PC-9 (cell line): ENCODE results near the gene MRE11. TPM values are rescaled to one million over a fixed set of nuclear protein-coding genes. Genes with fewer than 3 reads are reported as not detected.

Experiments
- BruUV-seq: library from RNA; stranded (reverse); fragments of 400-500 nt; replicated peaks from 2 replicates; lab custom pipeline; 2021; lab: Mats Ljungman, UMichigan
- CTCF ChIA-PET: fragments of 300-600 bp; sonication (Branson Sonifier 250); formaldehyde crosslinking; loops from one replicate; lab custom pipeline; 2022; ENCODE audit warnings: antibody characterized with exemption; lab: Charles Lee
- POLR2A ChIA-PET: fragments of 300-600 bp; sonication (Branson Sonifier 250); formaldehyde crosslinking; loops from one replicate; lab custom pipeline; 2022; ENCODE audit warnings: antibody characterized with exemption; ENCODE audit not compliant: unreplicated experiment; lab: Charles Lee
- DNase-seq, 2 experiments: peaks; one replicate each; pipeline versions ENCODE4 v3.0.0 to v3.0.0-alpha.2; 2015 to 2022; ENCODE audit warnings: mixed read lengths in 1 of 2
- H2AFZ ChIP-seq: fragments of 200-600 bp; sonication (generic); 2 replicates; pipeline ENCODE4 v1.8.1; 2017; ENCODE audit warnings: antibody characterized with exemption
- H3F3A ChIP-seq: fragments of 200-600 bp; sonication (generic); 2 replicates; pipeline ENCODE4 v1.8.1; 2017; ENCODE audit warnings: antibody characterized with exemption, mild to moderate bottlenecking, low read depth; ENCODE audit not compliant: insufficient read depth
- H3K27ac ChIP-seq: fragments of 200-600 bp; sonication (generic); 2 replicates; pipeline ENCODE4 v1.6.1; 2016; ENCODE audit warnings: mixed run types
- H3K27me3 ChIP-seq: fragments of 200-600 bp; sonication (generic); 2 replicates; pipeline ENCODE4 v1.6.1; 2016; ENCODE audit warnings: low read depth, mixed run types; ENCODE audit not compliant: insufficient read depth
- H3K36me3 ChIP-seq: fragments of 200-600 bp; sonication (generic); 2 replicates; pipeline ENCODE4 v1.6.1; 2016; ENCODE audit warnings: low read depth, mixed run types
- H3K4me1 ChIP-seq: fragments of 200-600 bp; sonication (generic); replicated peaks from 2 replicates; pipeline ENCODE4 v1.6.1; 2016; ENCODE audit warnings: mixed run types; ENCODE audit not compliant: insufficient read depth
- H3K4me2 ChIP-seq: fragments of 200-600 bp; sonication (generic); 2 replicates; pipeline ENCODE4 v1.6.1; 2017; ENCODE audit warnings: mixed run types
- H3K4me3 ChIP-seq: fragments of 200-600 bp; sonication (generic); 2 replicates; pipeline ENCODE4 v1.6.1; 2016; ENCODE audit warnings: mixed run types
- H3K79me2 ChIP-seq: fragments of 200-600 bp; sonication (generic); 2 replicates; pipeline ENCODE4 v1.6.1; 2017; ENCODE audit warnings: low read depth, mixed run types
- H3K9me2 ChIP-seq: fragments of 200-600 bp; sonication (generic); 2 replicates; pipeline ENCODE4 v1.8.1; 2017; ENCODE audit warnings: mild to moderate bottlenecking; ENCODE audit not compliant: insufficient read depth
- H3K9me3 ChIP-seq: fragments of 200-600 bp; sonication (generic); 2 replicates; pipeline ENCODE4 v1.8.1; 2016; ENCODE audit warnings: low read depth; ENCODE audit not compliant: insufficient read depth
- H4K20me1 ChIP-seq: fragments of 200-600 bp; sonication (generic); 2 replicates; pipeline ENCODE4 v1.8.1; 2017; ENCODE audit not compliant: insufficient read depth
- CTCF ChIP-seq: fragments of 200-600 bp; sonication (generic); conservative IDR thresholded peaks from 2 replicates; pipeline ENCODE4 v1.6.1; 2017; ENCODE audit warnings: mixed run types, antibody characterized with exemption, mild to moderate bottlenecking, moderate library complexity
- EZH2 ChIP-seq: fragments of 200-600 bp; sonication (generic); IDR thresholded peaks from 2 replicates; pipeline ENCODE4 v1.8.0; 2017; ENCODE audit warnings: antibody characterized with exemption, low read depth
- intact Hi-C: fragments of 100-400 bp; cut with micrococcal nuclease; formaldehyde crosslinking; loops from one replicate; pipeline ENCODE4 v1.10.0; 2022; ENCODE audit not compliant: unreplicated experiment
- total RNA-seq: library from RNA; stranded (reverse); gene quantifications from 2 replicates; pipeline ENCODE4 v1.2.3, GENCODE V29; 2021

MRE11 gene
- total RNA-seq, 1 experiment from 2014 or later: 41.1 TPM

- TF ChIP-seq EZH2 (no peak), CTCF (no peak)
- no TSS peak for BruUV-seq
- Histone ChIP-seq H3K9me3 (no peaks in the 10 kb centered on the region), H3K27me3 (no peaks in the 10 kb centered on the region), H3K4me1 (peaks cover 5% of the 10 kb centered on the region), H4K20me1 (no peaks in the 10 kb centered on the region), H3K36me3 (no peaks in the 10 kb centered on the region), H3F3A (no peaks in the 10 kb centered on the region), H2AFZ (no peak overlapping the region), H3K27ac (no peak overlapping the region), H3K9me2 (0 out of 2 replicates have a peak, but pooled peaks cover 8% of the 10 kb centered on the region), H3K4me2 (no peak overlapping the region), H3K79me2 (no peaks in the 10 kb centered on the region), H3K4me3 (no peak overlapping the region)
- no peak for DNase-seq
- intact Hi-C loops: no loop called here
- ChIA-PET CTCF (no interaction called here), POLR2A (no interaction called here)
These were observed 38.6 kb upstream of the MRE11 start for GRCh38 chr11:94532211-94532610.

GRCh38 chr11:94528551-94528950, 34.9 kb upstream of the MRE11 start:
- Histone ChIP-seq H3K36me3 (no peaks in the 10 kb centered on the region), H4K20me1 (no peaks in the 10 kb centered on the region), H3K9me3 (no peaks in the 10 kb centered on the region), H3K4me3 (no peak overlapping the region), H3K4me2 (no peak overlapping the region), H3K27ac (no peak overlapping the region), H3K79me2 (no peaks in the 10 kb centered on the region), H3K9me2 (0 out of 2 replicates have a peak, but pooled peaks cover 8% of the 10 kb centered on the region), H3K27me3 (no peaks in the 10 kb centered on the region), H2AFZ (no peak overlapping the region), H3F3A (no peaks in the 10 kb centered on the region), H3K4me1 (peaks cover 12% of the 10 kb centered on the region)
- intact Hi-C loops: loop anchor here (10.0 kb wide), 1 partner anchor 1896 kb away; no protein-coding TSS in a partner anchor
- no TSS peak for BruUV-seq
- no peak for DNase-seq
- CTCF ChIA-PET: no interaction called here
- TF ChIP-seq CTCF (no peak), EZH2 (no peak)
- POLR2A ChIA-PET: no interaction called here

- POLR2A ChIA-PET: interaction anchor here (0.8 kb wide), 1 partner anchor 785 kb away, joined by 4 read pairs; the partner anchor contains the start of gene C11orf54
- TF ChIP-seq CTCF: no peak
- no peak for TF ChIP-seq EZH2
- BruUV-seq: no TSS peak
These were observed 33.2 kb upstream of the MRE11 start for GRCh38 chr11:94526645-94527438.

More at GRCh38 chr11:94526645-94527438, 33.2 kb upstream of the MRE11 start:
- no peaks in the 10 kb centered on the region for H3F3A ChIP-seq
- no peaks in the 10 kb centered on the region for H3K36me3 ChIP-seq
- no peak overlapping the region for H3K4me3 ChIP-seq
- H4K20me1 ChIP-seq: no peaks in the 10 kb centered on the region
- DNase-seq: no peak
- 0 out of 2 replicates have a peak, but pooled peaks cover 8% of the 10 kb centered on the region for H3K9me2 ChIP-seq
- H3K4me2 ChIP-seq: no peak overlapping the region
- H2AFZ ChIP-seq: no peak overlapping the region
- no peaks in the 10 kb centered on the region for H3K79me2 ChIP-seq
- peaks cover 12% of the 10 kb centered on the region for H3K4me1 ChIP-seq
- H3K27me3 ChIP-seq: no peaks in the 10 kb centered on the region
- no peaks in the 10 kb centered on the region for H3K9me3 ChIP-seq
- CTCF ChIA-PET: interaction anchor here (1.3 kb wide), 1 partner anchor 14 kb away, joined by 4 read pairs; no protein-coding TSS in a partner anchor
- intact Hi-C loops: loop anchor here (10.0 kb wide), 1 partner anchor 1898 kb away; no protein-coding TSS in a partner anchor
- H3K27ac ChIP-seq: no peak overlapping the region
